NCI-H2029 treated with DMSO at 0.1 percent for 48 hours (cell line): ENCODE measurements around the gene SLC39A2.

Experiments
- DNase-seq: peaks from one replicate; lab custom pipeline; 2025; lab: John Stamatoyannopoulos, UW

Gene SLC39A2

DNA sequence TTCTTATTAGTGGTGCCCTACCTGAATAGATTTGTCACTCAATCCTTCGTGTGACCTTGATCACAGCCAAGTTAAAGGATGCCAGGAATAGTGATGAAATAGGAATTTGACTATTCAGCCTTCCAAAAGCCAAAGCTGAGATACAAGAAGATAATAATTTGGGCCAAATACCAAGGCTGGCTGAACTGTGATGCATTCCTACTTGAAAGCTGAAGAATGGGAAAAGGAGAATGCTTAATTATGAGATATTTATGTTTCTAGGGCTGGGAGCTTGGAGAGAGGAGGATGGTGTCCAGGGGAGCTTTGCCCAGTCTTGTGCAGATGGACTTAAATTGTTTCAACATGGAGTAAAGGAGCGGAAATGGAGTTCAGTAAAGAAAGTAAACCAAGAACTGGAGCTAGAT lies 48.3 kb downstream of the SLC39A2 start:
- DNase-seq = no peak

DNA sequence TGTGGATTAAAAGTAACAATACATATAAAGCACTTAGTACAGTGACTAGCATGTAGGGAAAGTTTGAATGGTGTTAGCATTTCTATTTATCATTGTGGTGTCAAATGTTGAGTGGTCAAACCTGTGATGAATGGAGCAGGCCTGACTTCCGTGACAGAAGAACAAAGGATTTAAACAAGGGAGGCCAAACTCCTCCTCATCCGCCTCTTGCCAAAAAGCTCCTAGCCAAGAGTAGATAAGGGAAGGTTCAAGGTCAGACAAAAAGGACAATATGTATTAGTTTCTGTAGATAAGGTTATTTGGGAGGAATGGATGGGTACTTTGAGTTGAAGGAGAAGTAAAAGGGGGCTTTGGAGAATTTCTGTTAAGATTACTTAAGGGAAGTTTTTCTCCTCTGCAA lies 49.5 kb downstream of the SLC39A2 start:
- no peak for DNase-seq

GRCh38 chr14:21049271-21049673 lies 50.2 kb downstream of the SLC39A2 start:
- no peak for DNase-seq

DNA sequence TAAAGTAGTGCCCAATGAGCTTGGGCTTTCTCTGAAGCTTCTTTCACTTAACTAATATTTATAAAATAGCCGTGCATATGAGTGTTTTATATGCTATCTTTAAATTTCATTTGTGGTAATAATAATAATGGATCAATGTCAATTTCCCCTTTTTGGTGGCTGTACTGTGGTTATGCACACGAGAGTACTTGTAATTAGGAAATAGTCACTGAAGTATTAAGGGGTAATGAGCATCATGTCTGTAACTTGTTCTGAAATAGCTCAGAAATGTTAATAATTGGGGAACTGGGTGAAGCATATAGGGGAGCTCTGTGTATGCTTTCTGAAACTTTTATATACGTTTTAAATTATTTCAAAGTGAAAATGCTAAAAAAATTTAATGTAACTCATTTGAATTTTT lies 51.5 kb downstream of the SLC39A2 start:
- DNase-seq = no peak
